ELR (cell line): ENCODE results near the gene STK26.
"Not testable (repeated sequence)": the region's sequence is repeated elsewhere in the genome, so short reads cannot be mapped to it uniquely, and the experiment has no call there.

Experiments
- DNase-seq: peaks from one replicate; pipeline ENCODE4 v3.0.0-alpha.2; 2015; ENCODE audit warnings: low read depth

STK26 gene

DNA sequence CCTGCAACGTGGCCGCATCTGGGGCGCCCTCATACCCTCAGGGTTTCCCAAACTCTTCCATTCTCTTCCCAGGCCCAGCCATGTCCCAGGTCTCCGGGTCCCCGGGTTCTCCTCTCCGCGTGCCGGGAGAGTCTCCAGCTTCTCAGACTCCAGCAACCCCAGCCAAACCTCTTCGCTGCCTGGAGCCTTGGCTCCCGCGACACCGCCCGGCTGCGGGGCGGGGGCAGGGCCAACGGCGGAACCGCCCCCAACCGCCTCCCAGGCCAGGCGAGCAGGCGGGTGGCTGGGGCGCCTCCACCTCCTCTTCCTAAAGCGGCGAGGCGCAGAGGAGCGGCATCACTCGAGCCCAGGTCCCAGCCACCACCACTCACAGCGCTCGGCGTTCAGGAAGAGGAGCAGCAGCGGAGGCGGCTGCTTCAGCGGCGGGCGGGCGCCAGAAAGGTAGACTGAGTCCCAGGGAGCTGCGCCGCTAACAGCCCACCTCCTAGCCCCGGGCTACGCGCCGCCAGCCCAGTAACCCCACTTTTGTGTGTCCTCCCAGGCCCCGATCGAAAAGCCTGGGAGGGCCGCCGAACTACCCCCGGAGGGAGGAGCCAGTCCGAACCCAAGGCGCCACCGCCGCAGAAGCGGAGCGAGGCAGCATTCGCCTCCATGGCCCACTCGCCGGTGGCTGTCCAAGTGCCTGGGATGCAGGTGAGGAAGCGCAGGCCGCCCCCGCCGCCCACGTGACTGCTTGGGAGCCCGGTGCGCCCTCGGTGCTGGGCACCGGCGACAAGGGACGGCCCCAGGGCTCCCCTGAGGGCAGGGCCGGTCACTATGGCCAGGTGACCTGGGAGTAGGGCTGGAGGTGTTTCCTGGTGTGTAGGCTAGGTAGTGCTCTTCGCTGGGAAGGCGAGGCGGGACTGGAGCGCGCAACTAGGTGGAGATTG lies at the start of gene STK26:
Gene STK26, plus strand, starts transcription at position 336 of the 929 bp plus-strand sequence. Its CDS starts 316 bp downstream, at position 652.
- peak; percentile 58 for DNase-seq

DNA sequence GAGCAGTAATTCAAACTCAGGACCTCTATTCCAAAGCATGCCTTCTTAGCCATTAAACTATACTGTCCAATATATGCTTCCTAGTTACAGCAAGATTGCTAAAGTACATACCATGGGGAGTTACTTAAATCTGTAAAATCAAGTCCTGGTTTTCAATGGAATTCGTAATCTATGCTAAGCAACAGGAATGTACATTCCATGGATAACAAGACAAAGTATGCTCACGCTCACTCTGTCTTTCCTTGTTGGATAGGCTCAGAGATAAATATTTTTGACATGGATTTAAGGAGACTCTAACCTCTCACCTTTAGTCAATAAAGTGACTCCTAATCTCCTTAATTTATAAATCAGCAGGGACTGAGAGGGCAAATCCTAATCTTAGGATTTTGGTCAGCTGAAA lies 47.3 kb upstream of the STK26 start:
- DNase-seq = no peak

GRCh38 chrX:131977619-131978018 lies 45.5 kb upstream of the STK26 start:
- DNase-seq = peak; percentile 8

- DNase-seq = no peak
These were observed 44.0 kb upstream of the STK26 start for GRCh38 chrX:131979116-131979515.

DNA sequence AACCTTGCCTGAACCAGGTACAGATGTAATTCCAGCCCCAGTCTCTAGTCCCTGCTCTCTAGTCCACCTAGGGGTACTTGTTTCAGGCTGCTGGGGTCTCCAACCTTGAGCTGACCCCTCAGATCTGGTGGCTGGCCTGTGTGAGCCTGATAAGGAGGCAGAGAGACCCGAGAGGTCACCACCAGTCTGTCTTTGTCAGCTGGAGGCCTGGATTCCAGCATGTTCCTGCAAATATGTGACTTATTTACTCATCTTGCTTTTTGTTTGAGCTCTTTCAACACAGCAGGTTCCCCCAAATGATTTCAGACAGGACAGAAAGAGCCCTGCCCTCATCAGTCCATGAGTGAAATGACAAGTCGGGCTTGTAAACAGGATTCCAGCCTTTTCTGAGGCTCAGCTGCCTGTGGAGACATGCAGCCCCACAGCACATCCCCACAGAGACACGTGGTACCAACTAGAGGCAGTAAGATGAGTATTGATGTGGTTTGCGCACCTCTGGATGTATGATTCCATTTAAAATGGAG lies 37.5 kb upstream of the STK26 start:
- no peak for DNase-seq

DNA sequence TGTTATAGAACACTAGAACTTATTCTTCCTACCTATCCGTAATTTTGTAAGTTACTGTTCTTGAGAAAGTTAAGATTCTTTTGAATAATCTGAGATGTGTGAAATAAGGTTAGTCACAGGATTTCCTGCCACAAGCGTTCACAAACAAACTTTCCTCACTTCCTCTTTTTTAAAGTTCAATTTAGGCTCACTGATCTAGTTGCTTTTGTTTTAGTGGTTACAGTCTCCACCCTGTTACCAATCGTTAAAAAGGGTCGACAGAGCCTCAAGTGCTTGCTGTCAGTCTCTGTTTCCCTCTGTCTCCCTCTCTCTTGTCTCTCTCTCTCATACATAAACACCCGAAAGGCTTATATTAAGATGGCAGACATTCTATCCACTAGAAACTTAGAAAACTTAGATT lies 35.9 kb upstream of the STK26 start:
- no peak for DNase-seq

GRCh38 chrX:131988236-131988635 lies 34.9 kb upstream of the STK26 start:
- DNase-seq = no peak

DNA sequence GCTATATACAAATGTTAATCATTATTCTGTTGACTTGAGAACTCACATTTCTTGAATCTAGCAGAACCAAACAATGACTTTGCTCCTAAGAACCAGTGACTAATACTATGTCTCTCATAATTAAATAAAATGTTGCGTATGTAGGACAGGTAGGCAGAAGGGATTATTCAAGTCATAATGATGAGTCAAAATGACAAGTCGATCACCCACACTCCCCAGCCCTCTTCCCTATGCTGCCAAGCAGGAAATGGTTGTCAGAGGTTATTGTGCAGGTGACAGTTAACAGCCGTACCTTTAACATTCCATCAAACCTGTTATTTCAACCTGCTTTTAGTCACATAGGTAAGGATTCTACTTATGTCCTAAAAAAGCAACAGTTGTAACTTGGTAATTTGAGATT lies 22.0 kb upstream of the STK26 start:
- DNase-seq = no peak

GRCh38 chrX:132004728-132005127 lies 18.4 kb upstream of the STK26 start:
- DNase-seq = no peak

DNA sequence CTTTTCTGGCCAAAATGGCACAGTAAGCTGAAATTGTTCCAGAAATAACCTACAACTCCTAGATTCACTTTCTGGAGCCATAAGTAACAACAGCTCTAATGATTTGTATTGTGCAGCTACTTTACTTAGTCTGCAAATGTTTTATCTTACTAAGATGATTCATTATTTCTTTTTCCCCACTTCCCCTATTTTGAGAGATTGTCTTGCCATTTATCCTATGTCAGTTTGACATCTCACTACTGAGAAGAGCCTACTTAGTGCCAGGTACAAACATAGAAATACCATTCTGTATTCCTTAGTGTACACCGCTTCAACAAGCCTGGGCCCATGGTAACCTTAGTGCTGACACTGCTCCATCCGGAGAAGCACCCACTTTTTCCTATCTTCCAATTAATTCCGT lies 13.8 kb upstream of the STK26 start:
- no peak for DNase-seq

DNA sequence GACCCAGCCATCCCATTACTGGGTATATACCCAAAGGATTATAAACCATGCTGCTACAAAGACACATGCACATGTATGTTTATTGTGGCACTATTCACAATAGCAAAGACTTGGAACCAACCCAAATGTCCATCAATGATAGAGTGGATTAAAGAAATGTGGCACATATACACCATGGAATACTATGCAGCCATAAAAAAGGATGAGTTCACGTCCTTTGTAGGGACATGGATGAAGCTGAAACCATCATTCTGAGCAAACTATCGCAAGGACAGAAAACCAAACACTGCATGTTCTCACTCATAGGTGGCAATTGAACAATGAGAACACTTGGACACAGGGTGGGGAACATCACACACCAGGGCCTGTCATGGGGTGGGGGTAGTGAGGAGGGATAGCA lies 12.9 kb upstream of the STK26 start:
- DNase-seq = not testable (repeated sequence)

- no peak for DNase-seq
These were observed 7.2 kb upstream of the STK26 start for GRCh38 chrX:132015875-132016274.

DNA sequence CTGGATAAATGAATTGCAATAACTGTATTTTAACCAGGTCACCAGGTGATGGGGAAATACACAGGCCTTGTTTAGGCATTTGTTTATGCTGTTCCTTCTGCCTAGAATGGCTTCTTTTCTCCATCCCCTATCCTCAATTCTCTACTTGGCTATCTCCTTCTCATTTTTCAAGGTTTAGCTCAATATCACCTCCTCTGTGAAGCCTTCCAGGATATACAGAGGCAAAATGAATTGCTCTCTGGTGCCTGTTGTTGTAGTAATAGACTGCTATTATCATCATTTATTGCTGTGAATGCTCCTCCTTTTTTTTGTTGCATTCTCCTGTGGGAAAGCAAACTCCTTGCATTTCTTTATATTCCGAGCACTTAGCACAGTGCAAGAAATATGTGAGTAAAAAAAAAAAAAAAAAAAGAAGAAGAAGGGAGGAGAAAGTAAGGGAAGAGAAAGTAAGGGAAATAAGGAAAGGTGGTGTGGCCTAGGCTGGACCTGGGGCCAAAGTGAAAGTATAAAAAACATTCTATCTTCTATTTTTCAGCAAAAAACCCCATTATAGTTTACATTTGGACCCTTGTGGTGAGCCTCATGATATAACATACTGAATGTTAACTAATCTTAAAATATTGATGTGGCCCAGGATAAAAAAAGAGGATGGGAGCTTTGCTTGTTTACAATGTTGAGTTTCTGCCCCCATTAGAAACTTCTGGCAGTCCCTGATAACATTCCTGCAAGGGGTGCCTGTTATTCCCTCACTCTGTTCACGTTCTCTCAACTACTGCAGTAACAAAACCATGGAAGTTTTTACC lies 6.3 kb upstream of the STK26 start:
- DNase-seq = no peak

DNA sequence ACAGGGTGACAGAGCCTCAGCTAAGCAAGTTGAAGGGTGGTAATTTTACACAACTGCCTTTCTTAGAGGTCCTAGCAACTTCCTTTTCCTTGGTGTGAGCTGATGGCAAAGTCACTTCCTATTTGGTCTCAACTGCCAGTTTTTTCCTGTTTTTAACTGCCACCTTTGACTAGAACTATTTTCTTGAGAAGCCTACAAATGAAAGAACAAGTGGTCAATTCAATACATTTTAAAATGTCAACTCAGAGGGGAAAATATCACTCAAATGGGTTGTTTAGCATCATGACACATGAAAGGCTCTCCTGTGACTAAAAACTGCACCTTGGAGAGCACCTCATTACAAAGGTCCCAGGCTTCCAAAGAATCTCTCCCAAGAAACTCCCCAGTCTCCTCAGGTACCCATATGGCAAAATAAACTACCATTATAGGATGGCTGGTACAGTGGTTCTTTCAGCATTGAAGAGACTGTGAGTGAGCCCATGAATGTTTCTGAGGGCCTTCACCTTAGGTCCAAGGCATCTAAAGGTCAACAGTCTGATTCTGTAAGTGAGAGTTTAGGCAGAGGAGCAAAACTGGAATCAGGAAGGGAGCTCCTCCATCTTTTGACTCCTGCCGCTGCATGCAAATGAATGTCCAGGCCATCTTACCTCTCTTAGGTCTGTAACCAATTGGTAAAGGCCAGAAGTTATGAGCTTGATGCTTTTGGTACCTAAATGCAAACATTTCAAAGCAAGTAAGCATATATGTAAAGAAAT lies 5.5 kb upstream of the STK26 start:
- no peak for DNase-seq

- DNase-seq = no peak
These were observed 720 bp upstream of the STK26 start for GRCh38 chrX:132022198-132022966.

GRCh38 chrX:132023896-132024386 lies 839 bp downstream of the STK26 start:
- peak; percentile 43 for DNase-seq

DNA sequence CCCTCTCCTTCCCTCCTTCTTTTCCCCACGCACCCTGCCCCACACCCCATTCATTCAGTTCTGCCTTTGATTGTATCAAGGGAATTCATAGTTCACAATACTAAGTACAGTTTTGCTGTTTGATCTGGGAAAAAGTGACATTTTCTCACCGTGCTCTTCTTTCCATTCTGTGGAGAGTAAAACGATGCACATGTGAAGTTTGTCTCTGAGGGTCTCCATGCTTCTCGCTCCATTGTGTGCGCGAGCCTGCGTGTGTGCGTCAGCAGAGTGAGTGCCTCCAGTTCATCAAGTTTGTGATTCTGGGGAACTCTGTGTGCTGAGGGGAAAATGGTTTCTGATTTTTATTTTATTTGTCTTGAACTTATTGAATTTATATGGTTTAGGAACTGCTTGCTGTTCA lies 1.9 kb downstream of the STK26 start:
- no peak for DNase-seq

DNA sequence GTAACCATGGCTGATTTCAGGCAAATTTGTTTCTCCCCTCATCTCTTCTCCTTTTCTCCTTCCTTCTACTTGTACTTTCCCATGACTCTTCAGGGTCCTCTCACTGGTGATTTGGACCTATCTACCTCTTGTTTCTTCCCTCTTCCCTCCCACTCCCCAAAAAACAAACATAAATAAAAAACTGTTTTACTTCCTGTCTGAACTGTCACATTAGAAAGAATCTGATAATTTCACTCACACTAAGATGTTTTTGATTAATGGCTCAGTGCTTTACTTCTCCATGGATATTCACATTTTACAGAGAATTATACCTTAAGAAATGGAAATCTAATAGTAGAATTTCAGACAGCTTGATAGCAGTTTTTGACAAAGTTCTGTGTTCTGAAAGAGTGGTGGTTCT lies 7.2 kb downstream of the STK26 start:
- DNase-seq = no peak

DNA sequence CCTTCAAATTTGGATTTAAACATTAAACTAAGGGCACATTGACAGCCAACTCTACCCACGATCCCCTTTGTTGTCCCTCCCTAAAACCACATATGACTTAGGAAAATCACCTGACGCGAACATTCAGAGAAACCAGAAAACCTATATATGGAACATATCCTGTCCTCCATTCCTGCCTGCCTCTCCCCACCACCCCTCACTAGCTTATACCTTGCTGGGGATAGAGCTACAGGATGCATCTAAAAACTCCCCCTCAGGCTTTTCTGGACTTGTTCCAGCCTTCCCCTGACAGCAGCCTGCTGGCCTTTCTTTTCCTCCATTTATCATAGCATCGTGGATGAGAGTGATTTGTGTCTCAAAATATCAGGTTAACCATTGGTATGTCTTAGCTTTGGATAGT lies 8.8 kb downstream of the STK26 start:
- DNase-seq = no peak

DNA sequence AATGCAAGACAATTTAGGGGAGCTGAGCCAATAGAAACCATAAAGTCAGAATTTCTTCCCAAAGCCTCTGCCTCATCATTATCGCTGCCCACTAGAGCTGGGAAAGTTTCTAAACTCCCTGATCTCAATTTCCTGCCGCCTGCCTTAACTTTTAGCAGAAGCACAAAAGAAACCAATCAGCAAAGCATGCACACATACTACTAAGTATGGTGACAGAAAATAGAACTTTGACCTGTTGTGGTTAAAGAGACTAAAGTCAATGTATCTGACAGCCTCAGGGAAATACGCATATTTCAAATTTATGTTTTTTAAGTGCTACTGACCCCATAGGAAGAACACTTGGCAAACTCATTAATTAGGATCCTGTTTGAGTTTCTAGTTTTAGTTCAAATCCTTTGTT lies 10.1 kb downstream of the STK26 start:
- no peak for DNase-seq

- no peak for DNase-seq
These were observed 11.5 kb downstream of the STK26 start for GRCh38 chrX:132034648-132035047.
